NCI-H69 (cell line): ENCODE measurements around the gene BLTP3A.
"Not testable (repeated sequence)": the region's sequence is repeated elsewhere in the genome, so short reads cannot be mapped to it uniquely, and the experiment has no call there.

Source experiments
- DNase-seq: peaks from one replicate; lab custom pipeline; 2025; lab: John Stamatoyannopoulos, UW

BLTP3A gene

GRCh38 chr6:34792605-34793500 lies 970 bp downstream of the BLTP3A start:
- peak; percentile 74 for DNase-seq

GRCh38 chr6:34793877-34794276 lies 2.0 kb downstream of the BLTP3A start:
- DNase-seq: no peak

- peak; percentile 72 for DNase-seq
Measured at GRCh38 chr6:34795836-34796425, 4.0 kb downstream of the BLTP3A start.

GRCh38 chr6:34798057-34798456 lies 6.2 kb downstream of the BLTP3A start:
- no peak for DNase-seq

GRCh38 chr6:34799547-34799946 lies 7.7 kb downstream of the BLTP3A start:
- no peak for DNase-seq

- DNase-seq: no peak
Measured at GRCh38 chr6:34804543-34804942, 12.7 kb downstream of the BLTP3A start.

- DNase-seq: not testable (repeated sequence)
Measured at GRCh38 chr6:34805074-34805473, 13.2 kb downstream of the BLTP3A start.

- DNase-seq: no peak
Measured at GRCh38 chr6:34806738-34807453, 15.0 kb downstream of the BLTP3A start.

- DNase-seq: not testable (repeated sequence)
Measured at GRCh38 chr6:34808473-34808872, 16.6 kb downstream of the BLTP3A start.

GRCh38 chr6:34809419-34809818 lies 17.5 kb downstream of the BLTP3A start:
- DNase-seq: not testable (repeated sequence)

- DNase-seq: no peak
Measured at GRCh38 chr6:34810017-34810882, 18.4 kb downstream of the BLTP3A start.

- DNase-seq: peak; percentile 78
Measured at GRCh38 chr6:34810936-34811632, 19.2 kb downstream of the BLTP3A start.

GRCh38 chr6:34813028-34813713 lies 21.3 kb downstream of the BLTP3A start:
- DNase-seq: peak; percentile 81

- no peak for DNase-seq
Measured at GRCh38 chr6:34816635-34817301, 24.9 kb downstream of the BLTP3A start.

GRCh38 chr6:34817446-34817845 lies 25.6 kb downstream of the BLTP3A start:
- DNase-seq: peak; percentile 74

GRCh38 chr6:34818872-34819570 lies 27.1 kb downstream of the BLTP3A start:
- not testable (repeated sequence) for DNase-seq

- no peak for DNase-seq
Measured at GRCh38 chr6:34819571-34820480, 27.9 kb downstream of the BLTP3A start.

- DNase-seq: no peak
Measured at GRCh38 chr6:34829137-34829536, 37.3 kb downstream of the BLTP3A start.
